ENCODE measurements around the gene KCTD15. TPM values are rescaled to one million over a fixed set of nuclear protein-coding genes. Genes with fewer than 3 reads are reported as not detected.

KCTD15 gene
- polyA plus RNA-seq, 3 donors: 1.6 to 43.2 (median 2.1) TPM

GRCh38 chr19:33789344-33789743, 7.3 kb upstream of the KCTD15 start:
- 98% methylated on average over 4 of the region's 5 CpGs for WGBS (ENCODE audit: insufficient coverage)
- Histone ChIP-seq H3K9ac (ENCODE audit: insufficient read depth, low read length, poor library complexity, severe bottlenecking) (no peak overlapping the region), H2AFZ (ENCODE audit: insufficient read depth, low read depth, low read length, poor library complexity, severe bottlenecking) (no peak overlapping the region), H3K79me2 (ENCODE audit: insufficient read depth, low read length) (no peaks in the 10 kb centered on the region), H3K36me3 (replicated peaks in 1 of 2; ENCODE audit: control insufficient read depth in 1 of 2, insufficient read depth in 2 of 2, low read length in 2 of 2) (no peaks in the 10 kb centered on the region), H3K4me3 (replicated peaks in 1 of 3; ENCODE audit: low read depth in 2 of 3, low read length in 3 of 3) (no peak overlapping the region), H3K9me3 (replicated peaks in 1 of 2; ENCODE audit: control insufficient read depth in 1 of 2, insufficient read depth in 1 of 2, low read length in 2 of 2) (no peaks in the 10 kb centered on the region), H3K4me2 (replicated peaks; ENCODE audit: extremely low read depth, low read length, poor library complexity, severe bottlenecking) (no peak overlapping the region), H3K27me3 (ENCODE audit: control insufficient read depth in 2 of 2, insufficient read depth in 2 of 2, low read length in 2 of 2) (no peaks in the 10 kb centered on the region), H4K20me1 (ENCODE audit: insufficient read depth, low read length) (no peaks in the 10 kb centered on the region), H3K27ac (ENCODE audit: low read depth in 1 of 2, low read length in 2 of 2) (no peak overlapping the region), H3K4me1 (ENCODE audit: control insufficient read depth in 1 of 2, insufficient read depth in 2 of 2, low read length in 2 of 2) (peaks cover 0 to under 1% of the 10 kb centered on the region in 2 donors)
- no peak for TF ChIP-seq CTCF (IDR thresholded peaks at IDR 0.05)
- H3K27ac Mint-ChIP-seq: no peak overlapping the region
- peaks cover 0 to 2% (median 0%) of the 10 kb centered on the region in 7 donors for H3K9me3 Mint-ChIP-seq
- H3K4me3 Mint-ChIP-seq: no peak overlapping the region
- H3K27me3 Mint-ChIP-seq (ENCODE audit: low read depth in 3 of 3): peaks cover 12 to 21% (median 13%) of the 10 kb centered on the region in 3 donors
- H3K4me1 Mint-ChIP-seq: no peaks in the 10 kb centered on the region
- DNase-seq: no peak
- H3K36me3 Mint-ChIP-seq: no peaks in the 10 kb centered on the region
- intact Hi-C loops (cut with micrococcal nuclease): no loop called here

DNA sequence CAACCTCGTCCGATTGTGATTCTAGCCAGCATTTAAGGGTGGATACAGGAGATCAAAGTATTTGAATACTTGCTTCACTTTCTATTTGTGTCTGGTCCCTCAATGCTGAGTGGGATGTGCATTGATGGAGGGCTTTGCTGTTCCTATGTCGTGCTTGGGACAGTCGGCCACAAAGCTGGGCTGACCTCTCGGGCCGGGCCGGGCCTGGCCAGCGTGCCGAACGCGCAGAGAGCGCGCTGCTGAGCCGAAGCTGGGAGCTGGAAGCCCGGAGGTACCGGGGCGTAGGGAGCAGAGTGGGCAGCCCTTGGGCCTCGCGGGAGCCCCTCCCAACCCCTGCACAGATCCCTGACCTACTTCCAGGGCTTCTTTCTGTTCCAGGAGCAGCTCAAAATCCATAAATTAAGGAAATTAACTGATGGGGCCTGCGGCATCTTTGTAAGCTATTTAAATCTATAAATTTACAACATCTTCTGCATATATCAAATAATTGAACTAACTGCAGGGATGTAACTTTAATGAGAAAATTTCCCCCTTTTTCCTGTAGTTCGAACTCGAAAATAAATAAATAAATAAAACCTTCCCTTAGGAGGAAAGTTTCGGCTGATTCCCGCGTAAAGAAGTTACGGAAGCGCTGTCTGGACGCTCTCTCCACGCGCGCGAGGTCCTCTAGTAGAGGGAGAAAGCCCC, 1.8 kb upstream of the KCTD15 start:
- Histone ChIP-seq H3K4me3 (replicated peaks in 1 of 3; ENCODE audit: low read depth in 2 of 3, low read length in 3 of 3) (peak overlapping the region; percentile 55 to 85 (median 61)), H3K4me2 (replicated peaks; ENCODE audit: extremely low read depth, low read length, poor library complexity, severe bottlenecking) (peak overlapping the region; percentile 85), H4K20me1 (ENCODE audit: insufficient read depth, low read length) (no peaks in the 10 kb centered on the region), H3K27ac (ENCODE audit: low read depth in 1 of 2, low read length in 2 of 2) (peak overlapping the region; percentile 66 to 79), H3K27me3 (ENCODE audit: control insufficient read depth in 2 of 2, insufficient read depth in 2 of 2, low read length in 2 of 2) (no peaks in the 10 kb centered on the region), H3K4me1 (ENCODE audit: control insufficient read depth in 1 of 2, insufficient read depth in 2 of 2, low read length in 2 of 2) (peaks cover 16 to 23% of the 10 kb centered on the region in 2 donors), H3K79me2 (ENCODE audit: insufficient read depth, low read length) (no peaks in the 10 kb centered on the region), H2AFZ (ENCODE audit: insufficient read depth, low read depth, low read length, poor library complexity, severe bottlenecking) (peak overlapping the region; percentile 86), H3K36me3 (replicated peaks in 1 of 2; ENCODE audit: control insufficient read depth in 1 of 2, insufficient read depth in 2 of 2, low read length in 2 of 2) (peaks cover 0 to 7% of the 10 kb centered on the region in 2 donors), H3K9ac (ENCODE audit: insufficient read depth, low read length, poor library complexity, severe bottlenecking) (peak overlapping the region; percentile 76), H3K9me3 (replicated peaks in 1 of 2; ENCODE audit: control insufficient read depth in 1 of 2, insufficient read depth in 1 of 2, low read length in 2 of 2) (no peaks in the 10 kb centered on the region)
- H3K4me3 Mint-ChIP-seq: peak overlapping the region; percentile 78 to 83
- H3K4me1 Mint-ChIP-seq: peaks cover 17% of the 10 kb centered on the region
- H3K36me3 Mint-ChIP-seq: peaks cover 3 to 12% of the 10 kb centered on the region in 2 donors
- DNase-seq: no peak
- peaks cover 6 to 13% (median 12%) of the 10 kb centered on the region in 3 donors for H3K27me3 Mint-ChIP-seq (ENCODE audit: low read depth in 3 of 3)
- peaks cover 0 to 2% (median 0%) of the 10 kb centered on the region in 7 donors for H3K9me3 Mint-ChIP-seq
- WGBS (ENCODE audit: insufficient coverage): 55% methylated on average over 14 of the region's 32 CpGs
- intact Hi-C loops (cut with micrococcal nuclease): loop anchor here (1.0 to 5.0 kb wide), 2 partner anchors 25 to 202 kb away; no protein-coding TSS in a partner anchor
- no peak for TF ChIP-seq CTCF (IDR thresholded peaks at IDR 0.05)
- peak overlapping the region in 5 of 7 donors; percentile 68 to 83 (median 73) for H3K27ac Mint-ChIP-seq
